NCI-H69 (cell line): ENCODE data around the gene XRCC1.
A peak's percentile ranks its signal among the peaks of the same experiment; 100 is the strongest.
"Not testable (repeated sequence)": the region's sequence is repeated elsewhere in the genome, so short reads cannot be mapped to it uniquely, and the experiment has no call there.

ENCODE experiments used
- DNase-seq: peaks from one replicate; lab custom pipeline; 2025; lab: John Stamatoyannopoulos, UW

XRCC1 gene

DNA sequence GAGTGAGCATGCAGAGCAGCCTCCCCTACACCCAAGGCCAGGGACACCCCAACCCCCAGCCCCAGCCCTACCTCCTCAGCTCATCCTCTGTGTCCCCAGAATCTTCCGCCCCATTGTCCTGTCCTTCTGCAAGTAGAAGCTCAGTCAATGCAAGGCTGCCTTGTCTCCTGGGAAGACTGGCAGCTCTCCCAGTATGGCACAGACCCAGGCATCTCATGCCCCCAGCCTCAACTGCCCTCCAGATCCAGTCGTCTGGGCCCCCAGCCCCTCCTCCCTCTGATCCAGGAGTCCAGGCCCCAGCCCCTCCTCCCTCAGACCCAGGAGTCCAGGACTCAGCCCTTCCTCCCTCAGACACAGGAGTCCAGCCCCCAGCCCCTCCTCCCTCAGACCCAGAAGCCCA lies 29.3 kb downstream of the XRCC1 start:
- DNase-seq: no peak

GRCh38 chr19:43545276-43545675 lies 30.1 kb downstream of the XRCC1 start:
- no peak for DNase-seq

GRCh38 chr19:43544077-43544476 lies 31.2 kb downstream of the XRCC1 start:
- no peak for DNase-seq

- DNase-seq: no peak
Observed at GRCh38 chr19:43541920-43542650, 33.2 kb downstream of the XRCC1 start.

DNA sequence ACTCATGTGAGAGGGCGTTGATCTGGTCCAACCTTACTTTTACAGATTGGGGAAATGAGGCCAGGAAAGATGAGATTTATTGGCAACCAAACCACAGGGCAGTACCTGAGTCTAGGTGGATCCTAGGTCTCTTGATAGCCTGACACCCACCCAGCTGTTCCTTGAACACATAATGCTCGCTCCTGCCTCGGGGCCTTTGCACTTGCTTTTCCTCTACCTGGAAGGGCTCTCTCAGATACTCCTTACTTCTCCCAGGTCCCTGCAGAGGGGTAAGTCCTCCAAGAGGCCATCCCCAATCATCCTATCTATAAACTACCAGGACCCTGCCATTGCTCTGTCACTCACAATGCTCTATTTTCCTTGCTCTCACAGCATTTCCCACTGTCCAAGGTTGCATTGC lies 34.9 kb downstream of the XRCC1 start:
- no peak for DNase-seq

GRCh38 chr19:43538922-43539321 lies 36.4 kb downstream of the XRCC1 start:
- no peak for DNase-seq

- peak; percentile 50 for DNase-seq
Observed at GRCh38 chr19:43534816-43535761, 40.2 kb downstream of the XRCC1 start.

DNA sequence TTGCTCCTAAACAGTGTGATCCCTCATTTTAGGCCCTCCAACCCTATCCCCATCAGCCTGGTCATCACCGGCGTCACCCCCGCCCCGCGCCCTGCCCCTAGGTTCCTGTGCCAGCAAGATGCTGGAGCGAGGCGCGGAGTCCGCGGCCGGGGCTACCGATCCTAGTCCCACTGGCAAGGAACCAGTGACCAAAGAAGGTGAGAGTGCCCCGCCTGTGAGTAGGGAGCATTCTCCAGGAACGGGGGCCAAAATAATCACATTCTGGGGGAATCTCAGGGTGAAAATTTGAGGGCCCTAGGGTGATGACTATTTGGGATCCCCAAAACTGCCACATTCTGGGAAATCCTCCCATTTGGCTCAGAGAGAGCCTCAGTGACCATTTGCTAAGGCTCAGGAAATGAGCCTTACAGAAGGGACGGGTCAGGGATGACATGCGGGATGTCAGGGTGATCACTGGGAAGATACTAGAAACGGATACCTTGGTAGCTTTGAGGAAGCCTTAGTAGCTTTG lies 41.0 kb downstream of the XRCC1 start:
- DNase-seq: peak; percentile 37

GRCh38 chr19:43533546-43534304 lies 41.6 kb downstream of the XRCC1 start:
- peak; percentile 100 for DNase-seq

DNA sequence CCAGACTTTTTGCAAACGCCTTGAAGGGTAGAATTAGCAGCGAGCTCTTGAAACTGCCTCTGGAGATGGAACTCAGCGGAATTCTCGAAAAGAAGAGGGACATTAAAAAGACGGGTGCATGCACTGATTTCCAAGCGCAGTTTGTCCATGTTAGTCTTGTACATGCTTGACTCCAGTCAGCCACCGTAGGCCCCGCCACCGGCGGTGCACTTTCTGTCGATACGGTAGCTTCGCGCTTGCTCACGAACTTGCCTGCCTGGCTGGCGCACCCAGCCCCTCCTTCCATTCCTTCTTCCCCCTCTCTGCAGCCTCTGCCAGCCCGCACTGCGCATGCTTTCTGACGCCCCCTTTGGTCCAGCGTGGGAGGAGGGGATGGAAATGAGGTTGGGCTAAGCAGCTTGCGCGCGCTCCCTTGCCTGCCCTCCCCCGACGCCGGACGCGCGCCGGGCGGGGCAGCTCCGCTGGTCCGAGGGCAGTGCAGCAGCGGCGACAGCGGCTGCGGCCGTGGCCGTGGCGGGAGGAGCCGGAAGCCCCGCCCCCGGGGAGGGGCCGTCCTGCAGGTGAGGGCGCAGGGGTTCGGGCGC lies 42.3 kb downstream of the XRCC1 start, which contains the start of gene ZNF575:
Gene ZNF575 (plus strand): TSS at position 227 of the 584 bp plus-strand sequence. CDS start 1,235 bp downstream, outside the sequence.
- DNase-seq: peak; percentile 99

DNA sequence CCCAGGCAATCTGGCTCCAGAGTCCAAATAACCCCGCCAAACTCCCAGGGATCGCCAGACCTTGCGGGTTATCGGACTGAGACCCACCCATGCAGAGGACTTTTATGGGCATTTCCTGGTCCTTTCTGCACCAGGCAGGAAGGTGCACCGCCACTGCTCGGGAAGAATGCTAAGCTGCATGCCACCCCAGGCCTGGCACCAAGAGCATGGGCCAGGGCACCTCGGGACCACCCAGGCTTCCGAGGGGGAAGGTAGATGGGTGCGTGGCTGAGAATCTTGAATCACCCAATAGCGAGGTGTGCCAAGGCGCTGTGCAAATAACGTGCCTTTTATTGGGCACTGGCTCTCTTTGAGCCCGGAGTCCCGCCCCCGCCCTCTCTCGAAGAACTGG lies 42.8 kb downstream of the XRCC1 start:
- peak; percentile 89 for DNase-seq

DNA sequence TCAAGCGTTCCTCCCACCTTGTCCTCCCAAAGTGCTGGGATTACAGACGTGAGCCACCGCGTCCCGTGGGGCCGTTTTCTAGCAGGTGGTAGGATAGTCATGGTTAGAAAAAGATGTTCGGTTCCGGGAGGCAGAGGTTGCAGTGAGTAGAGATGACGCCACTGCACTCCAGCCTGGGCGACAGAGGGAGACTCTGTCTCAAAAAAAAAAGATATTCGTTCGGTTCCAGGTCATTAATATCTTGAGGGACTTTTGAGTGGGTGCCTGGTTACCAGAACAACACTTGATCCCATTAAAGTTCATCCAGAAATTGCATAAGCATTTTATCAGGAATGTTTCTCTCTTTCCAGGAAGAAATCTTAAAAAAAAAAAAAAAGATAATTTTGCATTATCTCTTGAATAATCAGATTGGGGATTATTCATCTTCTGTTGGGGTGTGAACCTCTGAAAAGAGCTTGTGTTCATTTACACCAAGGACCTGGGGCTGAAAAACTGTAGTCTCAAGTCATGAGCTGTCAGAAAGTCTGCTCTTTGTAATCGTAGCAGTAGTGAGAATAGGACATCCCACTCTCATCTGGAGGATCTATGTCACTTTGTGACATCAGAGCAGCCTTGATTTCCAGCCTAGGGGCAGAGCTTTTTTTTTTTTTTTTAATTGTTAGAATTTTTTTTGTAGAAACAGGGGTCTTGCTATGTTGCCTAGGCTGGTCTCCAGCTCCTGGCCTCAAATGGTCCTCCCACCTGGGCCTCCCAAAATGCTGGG lies 47.3 kb downstream of the XRCC1 start:
- DNase-seq: no peak

DNA sequence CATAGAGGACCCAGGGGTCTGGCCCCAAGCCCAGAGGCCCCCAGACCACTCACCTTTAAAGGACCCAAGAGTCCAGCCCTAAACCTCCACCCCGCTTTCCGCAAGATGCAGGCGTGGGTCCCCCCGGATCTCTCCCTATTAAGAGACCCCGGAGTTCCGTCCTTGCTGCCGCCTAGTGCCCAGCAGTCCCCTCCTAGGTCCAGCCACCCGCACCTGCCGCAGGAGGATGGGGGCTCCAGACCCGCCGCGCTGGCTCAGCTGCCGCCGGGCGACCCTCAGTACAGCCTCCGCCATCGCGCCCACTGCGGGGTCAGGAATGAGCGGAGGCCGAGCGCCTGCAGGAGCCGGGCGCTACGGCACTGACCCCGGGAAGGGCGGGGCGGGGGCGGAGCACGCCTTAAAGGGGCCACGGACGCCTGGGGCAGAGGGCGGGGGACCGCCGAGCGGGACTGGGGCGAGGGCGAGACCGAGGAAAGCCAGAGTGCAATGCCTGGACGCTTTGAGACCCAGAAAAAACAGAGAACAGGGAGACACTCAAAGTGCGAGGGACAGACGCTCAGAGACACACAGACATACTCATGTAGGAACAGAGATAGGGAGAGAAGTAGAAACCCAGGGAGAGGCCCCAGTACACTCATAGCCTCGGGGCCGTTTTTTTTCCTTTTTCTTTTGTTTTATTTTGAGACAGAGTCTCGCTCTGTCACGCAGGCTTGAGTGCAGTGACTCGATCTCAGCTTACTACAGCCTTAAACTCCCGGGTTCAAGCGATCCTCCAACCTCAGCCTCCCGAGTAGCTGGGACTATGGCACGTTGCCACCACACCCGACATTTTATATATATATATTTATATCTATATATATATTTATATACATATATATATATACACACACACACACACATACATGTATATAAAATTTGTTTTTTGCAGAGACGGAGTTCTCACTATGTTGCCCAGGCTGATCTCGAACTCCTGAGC lies 48.2 kb downstream of the XRCC1 start, which contains the start of gene ETHE1:
Gene ETHE1 (minus strand): TSS at position 318 of the 976 bp plus-strand sequence. CDS start 24 bp downstream, at position 294.
- peak; percentile 82 for DNase-seq

- peak; percentile 21 for DNase-seq
Observed at GRCh38 chr19:43525836-43526771, 49.2 kb downstream of the XRCC1 start.

DNA sequence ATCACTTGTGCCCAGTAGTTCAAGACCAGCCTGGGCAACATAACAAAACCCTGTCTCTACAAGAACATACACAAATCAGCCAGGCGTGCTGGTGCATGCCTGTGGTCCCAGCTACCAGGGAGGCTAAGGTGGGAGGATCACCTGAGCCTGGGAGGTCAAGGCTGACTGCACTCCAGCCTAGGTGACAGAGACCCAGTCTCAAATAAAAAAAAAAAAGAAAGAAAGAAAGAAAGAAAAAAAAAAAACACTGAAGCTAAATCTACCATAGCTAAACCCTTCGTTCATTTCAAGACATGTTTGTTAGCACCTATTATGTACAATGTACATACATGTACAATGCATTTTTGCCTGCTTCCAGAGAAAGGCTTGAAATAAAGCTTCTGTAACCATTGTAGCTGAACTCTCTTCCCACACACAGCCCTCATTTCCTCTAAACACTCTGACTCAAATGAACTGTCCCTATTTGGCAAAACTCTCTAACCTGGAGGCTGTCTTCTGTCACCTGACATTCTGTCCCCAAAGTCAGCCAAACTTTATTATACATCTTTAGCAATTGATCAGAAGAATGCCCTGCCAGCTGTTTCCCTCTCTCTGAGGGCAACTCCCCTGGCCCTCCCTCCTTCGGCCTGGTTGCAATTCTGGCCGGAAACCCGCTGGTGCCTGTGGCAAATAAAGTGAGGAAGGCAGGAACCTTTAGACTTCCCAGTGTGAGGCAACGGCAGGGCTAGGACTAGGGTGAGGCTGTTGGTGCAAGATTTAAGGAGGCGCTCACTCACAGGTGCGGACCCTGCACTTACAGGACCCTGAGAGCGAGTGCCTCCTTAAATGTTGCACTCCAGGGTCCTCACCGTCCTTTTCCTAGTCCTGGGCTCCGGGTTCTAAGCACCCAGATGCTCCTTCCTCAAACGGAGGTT lies 50.1 kb downstream of the XRCC1 start:
- DNase-seq: peak; percentile 49

DNA sequence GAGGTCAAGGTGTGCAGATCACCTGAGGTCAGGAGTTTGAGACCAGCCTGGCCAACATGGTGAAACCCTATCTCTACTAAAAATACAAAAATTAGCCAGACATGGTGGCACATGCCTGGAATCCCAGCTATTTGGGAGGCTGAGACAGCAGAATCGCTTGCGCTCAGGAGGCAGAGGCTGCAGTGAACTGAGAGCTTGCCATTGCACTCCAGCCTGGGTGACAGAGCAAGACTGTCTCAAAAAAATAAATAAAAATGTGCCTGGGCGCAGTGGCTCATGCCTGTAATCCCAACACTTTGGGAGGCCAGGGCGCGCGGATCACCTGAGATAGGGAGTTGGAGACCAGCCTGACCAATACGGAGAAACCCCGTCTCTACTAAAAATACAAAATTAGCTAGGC lies 51.6 kb downstream of the XRCC1 start:
- DNase-seq: not testable (repeated sequence)

DNA sequence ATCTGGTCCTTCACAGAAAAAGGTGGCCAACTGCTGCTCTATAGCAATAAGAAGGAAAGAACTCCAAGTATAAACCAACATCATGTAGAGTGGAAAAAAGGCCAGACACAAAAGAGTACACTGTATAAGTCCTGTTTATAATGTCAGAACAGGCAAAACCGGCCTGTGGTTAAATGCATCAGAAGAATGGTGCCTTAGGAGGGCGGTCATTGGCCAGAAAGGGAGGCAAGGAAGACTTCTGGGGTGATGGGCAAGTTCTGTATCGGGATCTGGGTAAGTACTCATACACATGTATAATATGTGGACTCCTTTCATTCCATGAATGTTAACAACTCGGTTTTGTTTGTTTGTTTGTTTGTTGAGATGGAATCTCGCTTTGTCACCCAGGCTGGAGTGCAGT lies 52.4 kb downstream of the XRCC1 start:
- DNase-seq: no peak
